ENCODE measurements around the gene SSBP3. TPM values are rescaled to one million over a fixed set of nuclear protein-coding genes. Genes with fewer than 3 reads are reported as not detected.

Gene SSBP3
- total and polyA plus RNA-seq, 2 experiments from 2014 or later, result 6.2 to 19.9 TPM

DNA sequence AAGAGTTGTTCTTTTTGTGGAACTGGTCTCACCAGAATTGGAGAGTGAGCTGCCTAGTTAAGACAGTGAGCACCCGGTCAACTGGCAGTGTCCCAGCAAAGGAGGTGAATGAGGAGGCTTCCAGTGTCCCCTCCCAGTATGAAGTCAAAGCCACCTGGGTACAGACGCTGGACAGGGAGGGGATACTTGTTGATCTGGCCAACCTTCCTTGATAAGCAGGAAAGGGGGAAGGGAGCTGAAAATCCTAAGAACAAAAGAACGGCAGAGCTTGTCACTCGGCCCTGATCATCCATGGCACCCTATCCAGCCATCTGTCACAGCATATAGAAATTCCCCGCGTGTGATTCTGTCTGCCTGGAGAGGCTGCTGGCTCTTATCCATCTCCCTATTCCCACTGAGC is 91.5 kb downstream of the SSBP3 start:
- H3K36me3 ChIP-seq (ENCODE audit: low read depth), result no peaks in the 10 kb centered on the region
- H3K4me1 ChIP-seq (ENCODE audit: insufficient read depth), result peaks cover 22% of the 10 kb centered on the region
- H3K27me3 ChIP-seq (replicated peaks; ENCODE audit: insufficient read depth), result no peaks in the 10 kb centered on the region
- no peak for DNase-seq
- in situ Hi-C loops (cut with MboI), result no loop called here
- H3K79me2 ChIP-seq (ENCODE audit: insufficient read depth), result peaks cover 80% of the 10 kb centered on the region
- 81 to 83% methylated on average over 6 of the region's 6 CpGs for WGBS, 2 experiments (ENCODE audit: low coverage in 1 of 2, low lambda C conversion rate in 2 of 2, missing lambda C conversion rate in 2 of 2)
- H3K4me3 ChIP-seq, result no peak overlapping the region
- H3K27ac ChIP-seq, result no peak overlapping the region
- peaks cover 3% of the 10 kb centered on the region; the same call in 1 of the 2 replicates for H4K20me1 ChIP-seq (ENCODE audit: insufficient read depth)
- H3K4me2 ChIP-seq (ENCODE audit: unreplicated experiment), result no peak overlapping the region
- H3K9ac ChIP-seq, result no peak overlapping the region
- H3K9me3 ChIP-seq (ENCODE audit: low read depth), result no peaks in the 10 kb centered on the region
- TF ChIP-seq EZH2 (IDR thresholded peaks at IDR 0.05; ENCODE audit: insufficient read depth, poor library complexity, severe bottlenecking), result no peak
- no peak for TF ChIP-seq EZH2phosphoT487 (IDR thresholded peaks at IDR 0.05; ENCODE audit: insufficient read depth, low read depth)
- no peaks in the 10 kb centered on the region for H3K9me2 ChIP-seq (ENCODE audit: insufficient read depth)
- no peak overlapping the region for H2AFZ ChIP-seq
- no peaks in the 10 kb centered on the region for H3F3A ChIP-seq (ENCODE audit: insufficient read depth)

DNA sequence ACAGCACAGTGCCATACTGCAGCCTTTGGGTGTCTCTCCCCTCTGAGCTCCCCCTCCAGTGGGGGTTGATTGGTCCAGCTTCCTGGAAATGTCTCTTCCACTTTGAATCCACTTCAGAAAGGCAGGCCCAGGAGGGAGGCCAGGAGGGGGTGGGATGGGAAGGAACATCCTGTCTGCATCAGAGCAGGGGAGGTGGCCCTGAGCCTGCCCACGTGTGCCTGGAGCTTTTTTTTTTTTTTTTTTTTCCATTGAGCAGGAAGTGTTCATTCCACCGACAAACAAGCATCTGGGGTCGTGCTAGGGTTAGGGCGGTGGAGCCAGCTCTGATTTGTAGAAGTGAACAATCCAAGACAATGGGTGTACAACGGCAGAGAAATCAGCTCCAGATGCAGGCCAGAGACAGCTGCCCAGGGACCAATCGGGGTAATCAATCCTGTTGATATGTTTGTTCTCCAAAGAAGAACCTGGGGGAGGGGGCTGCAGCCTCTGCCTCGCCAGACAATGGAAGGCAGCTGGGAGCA is 93.3 kb downstream of the SSBP3 start:
- Histone ChIP-seq H3K9me2 (ENCODE audit: insufficient read depth) (no peaks in the 10 kb centered on the region), H3K79me2 (ENCODE audit: insufficient read depth) (peaks cover 78% of the 10 kb centered on the region), H3K4me3 (no peak overlapping the region), H3K27ac (peak overlapping the region; percentile 52), H3K9me3 (ENCODE audit: low read depth) (no peaks in the 10 kb centered on the region), H3K4me1 (ENCODE audit: insufficient read depth) (peaks cover 22% of the 10 kb centered on the region), H2AFZ (peak overlapping the region; percentile 45), H3F3A (ENCODE audit: insufficient read depth) (no peaks in the 10 kb centered on the region), H3K27me3 (replicated peaks; ENCODE audit: insufficient read depth) (no peaks in the 10 kb centered on the region), H3K9ac (peak overlapping the region; percentile 61), H4K20me1 (ENCODE audit: insufficient read depth) (peaks cover 3% of the 10 kb centered on the region; the same call in 1 of the 2 replicates), H3K36me3 (ENCODE audit: low read depth) (no peaks in the 10 kb centered on the region), H3K4me2 (ENCODE audit: unreplicated experiment) (peak overlapping the region; percentile 43)
- in situ Hi-C loops (cut with MboI), result no loop called here
- WGBS, 2 experiments (ENCODE audit: low coverage in 1 of 2, low lambda C conversion rate in 2 of 2, missing lambda C conversion rate in 2 of 2), result 6 to 7% methylated on average over 7 of the region's 7 CpGs
- peak; percentile 84 for DNase-seq
- no peak for TF ChIP-seq EZH2phosphoT487 (IDR thresholded peaks at IDR 0.05; ENCODE audit: insufficient read depth, low read depth)
- TF ChIP-seq EZH2 (IDR thresholded peaks at IDR 0.05; ENCODE audit: insufficient read depth, poor library complexity, severe bottlenecking), result no peak

DNA sequence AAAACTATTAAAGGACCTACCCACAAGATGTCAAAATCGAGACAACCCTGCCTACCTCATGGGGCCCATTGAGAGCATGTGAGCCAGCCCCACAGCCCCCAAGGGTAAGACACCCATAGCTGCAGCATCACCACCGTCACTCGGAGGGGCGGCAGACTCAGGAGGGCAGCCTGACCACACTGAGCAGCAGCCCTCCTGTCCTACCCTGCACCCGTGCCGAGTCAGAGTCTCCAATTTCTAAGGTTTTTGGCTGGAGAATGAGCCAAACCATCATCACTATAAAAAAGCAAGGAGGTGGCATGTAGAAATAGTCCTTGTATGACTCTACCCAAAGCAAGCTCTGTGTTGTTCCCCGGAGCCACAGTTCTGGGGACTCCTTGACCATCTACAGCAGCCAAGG is 94.7 kb downstream of the SSBP3 start:
- in situ Hi-C loops (cut with MboI), result no loop called here
- Histone ChIP-seq H3K9ac (no peak overlapping the region), H3K27ac (peak overlapping the region; percentile 52), H3K27me3 (replicated peaks; ENCODE audit: insufficient read depth) (no peaks in the 10 kb centered on the region), H3K9me2 (ENCODE audit: insufficient read depth) (no peaks in the 10 kb centered on the region), H3K4me2 (ENCODE audit: unreplicated experiment) (no peak overlapping the region), H3F3A (ENCODE audit: insufficient read depth) (no peaks in the 10 kb centered on the region), H3K4me3 (no peak overlapping the region), H3K79me2 (ENCODE audit: insufficient read depth) (peaks cover 79% of the 10 kb centered on the region), H3K36me3 (ENCODE audit: low read depth) (no peaks in the 10 kb centered on the region), H4K20me1 (ENCODE audit: insufficient read depth) (no peaks in the 10 kb centered on the region), H3K9me3 (ENCODE audit: low read depth) (no peaks in the 10 kb centered on the region), H3K4me1 (ENCODE audit: insufficient read depth) (peaks cover 22% of the 10 kb centered on the region), H2AFZ (no peak overlapping the region)
- no peak for TF ChIP-seq EZH2phosphoT487 (IDR thresholded peaks at IDR 0.05; ENCODE audit: insufficient read depth, low read depth)
- no peak for TF ChIP-seq EZH2 (IDR thresholded peaks at IDR 0.05; ENCODE audit: insufficient read depth, poor library complexity, severe bottlenecking)
- peak; percentile 61 for DNase-seq
- WGBS, 2 experiments (ENCODE audit: low coverage in 1 of 2, low lambda C conversion rate in 2 of 2, missing lambda C conversion rate in 2 of 2), result 75 to 76% methylated on average over 7 of the region's 7 CpGs

DNA sequence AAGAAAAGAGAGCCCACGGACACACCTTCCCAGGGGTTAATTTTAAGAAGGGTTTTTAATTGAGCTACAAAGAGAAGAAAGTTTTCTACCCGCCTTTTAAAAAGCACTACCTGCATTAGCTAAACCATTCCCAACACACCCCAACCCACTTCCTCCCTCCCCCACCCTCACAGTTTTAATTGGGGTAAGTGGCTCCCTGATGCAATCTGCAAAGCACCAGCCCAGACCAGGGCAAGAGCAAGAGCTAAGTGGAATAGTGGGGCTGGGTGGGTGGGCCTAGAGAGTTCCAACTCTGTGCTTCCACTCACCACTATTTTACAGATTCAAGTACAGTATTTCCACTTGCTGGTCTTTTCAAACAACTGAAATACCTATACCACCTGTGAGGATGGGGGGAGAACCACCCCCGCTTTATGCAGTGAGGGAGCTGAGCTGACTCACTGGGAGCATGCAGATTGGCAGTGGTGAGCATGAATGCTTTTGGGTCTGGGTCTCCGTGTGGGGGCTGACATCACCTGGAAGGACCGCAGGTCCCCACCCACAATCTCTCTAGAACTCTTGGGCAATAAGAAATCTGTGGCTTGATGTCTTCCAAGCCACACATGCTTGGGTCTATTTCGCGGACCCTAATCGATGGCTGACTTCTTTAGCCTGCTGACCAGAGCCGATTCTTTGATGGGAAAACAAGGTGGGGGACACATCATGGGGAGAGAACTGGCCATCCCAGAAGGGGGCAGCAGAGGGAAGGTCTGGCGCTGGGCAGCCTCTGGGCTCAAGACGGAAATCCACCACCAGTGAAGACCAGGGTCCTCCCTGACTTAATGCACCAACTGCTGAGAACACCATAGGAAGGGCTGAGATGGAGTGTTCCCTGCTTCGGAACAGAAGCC is 95.5 kb downstream of the SSBP3 start:
- Histone ChIP-seq H4K20me1 (ENCODE audit: insufficient read depth) (no peaks in the 10 kb centered on the region), H3K36me3 (ENCODE audit: low read depth) (no peaks in the 10 kb centered on the region), H3K4me3 (no peak overlapping the region), H3K9me3 (ENCODE audit: low read depth) (no peaks in the 10 kb centered on the region), H3K4me2 (ENCODE audit: unreplicated experiment) (no peak overlapping the region), H3K9ac (no peak overlapping the region), H3F3A (ENCODE audit: insufficient read depth) (no peaks in the 10 kb centered on the region), H2AFZ (no peak overlapping the region), H3K79me2 (ENCODE audit: insufficient read depth) (peaks cover 83% of the 10 kb centered on the region), H3K9me2 (ENCODE audit: insufficient read depth) (no peaks in the 10 kb centered on the region), H3K27me3 (replicated peaks; ENCODE audit: insufficient read depth) (no peaks in the 10 kb centered on the region), H3K27ac (0 out of 2 replicates have a peak overlapping the region, but pooled peaks have one; percentile 52), H3K4me1 (ENCODE audit: insufficient read depth) (peaks cover 22% of the 10 kb centered on the region)
- WGBS, 2 experiments (ENCODE audit: low coverage in 1 of 2, low lambda C conversion rate in 2 of 2, missing lambda C conversion rate in 2 of 2), result 84 to 87% methylated on average over 12 of the region's 12 CpGs
- TF ChIP-seq EZH2phosphoT487 (IDR thresholded peaks at IDR 0.05; ENCODE audit: insufficient read depth, low read depth), result no peak
- no peak for TF ChIP-seq EZH2 (IDR thresholded peaks at IDR 0.05; ENCODE audit: insufficient read depth, poor library complexity, severe bottlenecking)
- in situ Hi-C loops (cut with MboI), result no loop called here
- peak; percentile 39 for DNase-seq
